ENCODE results near the gene FTO. TPM values are rescaled to one million over a fixed set of nuclear protein-coding genes. Genes with fewer than 3 reads are reported as not detected.

The FTO gene
- total RNA-seq, 1 donor = 45.2 TPM

- Histone ChIP-seq H3K4me3 (ENCODE audit: low read length) (no peak overlapping the region), H3K27me3 (ENCODE audit: insufficient read depth, low read length) (no peaks in the 10 kb centered on the region), H3K9me3 (ENCODE audit: low read depth, low read length) (no peaks in the 10 kb centered on the region), H3K4me1 (ENCODE audit: insufficient read depth, low read length) (no peaks in the 10 kb centered on the region)
Measured at GRCh38 chr16:54048586-54049495, 344.9 kb downstream of the FTO start.

- no peak overlapping the region for H3K4me3 ChIP-seq (ENCODE audit: low read length)
- H3K9me3 ChIP-seq (ENCODE audit: low read depth, low read length) = no peaks in the 10 kb centered on the region
- no peaks in the 10 kb centered on the region for H3K27me3 ChIP-seq (ENCODE audit: insufficient read depth, low read length)
- no peaks in the 10 kb centered on the region for H3K4me1 ChIP-seq (ENCODE audit: insufficient read depth, low read length)
Measured at GRCh38 chr16:54049591-54050458, 345.9 kb downstream of the FTO start.

GRCh38 chr16:54050459-54051210 is 346.7 kb downstream of the FTO start:
- H3K27me3 ChIP-seq (ENCODE audit: insufficient read depth, low read length) = no peaks in the 10 kb centered on the region
- H3K4me3 ChIP-seq (ENCODE audit: low read length) = no peak overlapping the region
- H3K4me1 ChIP-seq (ENCODE audit: insufficient read depth, low read length) = no peaks in the 10 kb centered on the region
- no peaks in the 10 kb centered on the region for H3K9me3 ChIP-seq (ENCODE audit: low read depth, low read length)

- no peak overlapping the region for H3K4me3 ChIP-seq (ENCODE audit: low read length)
- no peaks in the 10 kb centered on the region for H3K9me3 ChIP-seq (ENCODE audit: low read depth, low read length)
- no peaks in the 10 kb centered on the region for H3K27me3 ChIP-seq (ENCODE audit: insufficient read depth, low read length)
- no peaks in the 10 kb centered on the region for H3K4me1 ChIP-seq (ENCODE audit: insufficient read depth, low read length)
Measured at GRCh38 chr16:54051821-54052220, 347.9 kb downstream of the FTO start.

GRCh38 chr16:54052271-54052670 is 348.3 kb downstream of the FTO start:
- Histone ChIP-seq H3K4me1 (ENCODE audit: insufficient read depth, low read length) (no peaks in the 10 kb centered on the region), H3K27me3 (ENCODE audit: insufficient read depth, low read length) (no peaks in the 10 kb centered on the region), H3K9me3 (ENCODE audit: low read depth, low read length) (no peaks in the 10 kb centered on the region), H3K4me3 (ENCODE audit: low read length) (no peak overlapping the region)

- no peaks in the 10 kb centered on the region for H3K9me3 ChIP-seq (ENCODE audit: low read depth, low read length)
- H3K4me1 ChIP-seq (ENCODE audit: insufficient read depth, low read length) = no peaks in the 10 kb centered on the region
- H3K4me3 ChIP-seq (ENCODE audit: low read length) = no peak overlapping the region
- no peaks in the 10 kb centered on the region for H3K27me3 ChIP-seq (ENCODE audit: insufficient read depth, low read length)
Measured at GRCh38 chr16:54053891-54054820, 350.2 kb downstream of the FTO start.

- Histone ChIP-seq H3K9me3 (ENCODE audit: low read depth, low read length) (no peaks in the 10 kb centered on the region), H3K4me1 (ENCODE audit: insufficient read depth, low read length) (no peaks in the 10 kb centered on the region), H3K4me3 (ENCODE audit: low read length) (no peak overlapping the region), H3K27me3 (ENCODE audit: insufficient read depth, low read length) (no peaks in the 10 kb centered on the region)
Measured at GRCh38 chr16:54055191-54055590, 351.2 kb downstream of the FTO start.

- no peaks in the 10 kb centered on the region for H3K9me3 ChIP-seq (ENCODE audit: low read depth, low read length)
- H3K4me3 ChIP-seq (ENCODE audit: low read length) = no peak overlapping the region
- H3K27me3 ChIP-seq (ENCODE audit: insufficient read depth, low read length) = no peaks in the 10 kb centered on the region
- no peaks in the 10 kb centered on the region for H3K4me1 ChIP-seq (ENCODE audit: insufficient read depth, low read length)
Measured at GRCh38 chr16:54055864-54056263, 351.9 kb downstream of the FTO start.

GRCh38 chr16:54056921-54057320 is 353.0 kb downstream of the FTO start:
- no peaks in the 10 kb centered on the region for H3K27me3 ChIP-seq (ENCODE audit: insufficient read depth, low read length)
- no peaks in the 10 kb centered on the region for H3K9me3 ChIP-seq (ENCODE audit: low read depth, low read length)
- H3K4me1 ChIP-seq (ENCODE audit: insufficient read depth, low read length) = no peaks in the 10 kb centered on the region
- no peak overlapping the region for H3K4me3 ChIP-seq (ENCODE audit: low read length)

- H3K9me3 ChIP-seq (ENCODE audit: low read depth, low read length) = no peaks in the 10 kb centered on the region
- no peaks in the 10 kb centered on the region for H3K27me3 ChIP-seq (ENCODE audit: insufficient read depth, low read length)
- no peaks in the 10 kb centered on the region for H3K4me1 ChIP-seq (ENCODE audit: insufficient read depth, low read length)
- H3K4me3 ChIP-seq (ENCODE audit: low read length) = no peak overlapping the region
Measured at GRCh38 chr16:54059319-54059718, 355.4 kb downstream of the FTO start.

GRCh38 chr16:54060599-54061421 is 356.9 kb downstream of the FTO start:
- H3K4me1 ChIP-seq (ENCODE audit: insufficient read depth, low read length) = no peaks in the 10 kb centered on the region
- no peaks in the 10 kb centered on the region for H3K9me3 ChIP-seq (ENCODE audit: low read depth, low read length)
- no peak overlapping the region for H3K4me3 ChIP-seq (ENCODE audit: low read length)
- no peaks in the 10 kb centered on the region for H3K27me3 ChIP-seq (ENCODE audit: insufficient read depth, low read length)

GRCh38 chr16:54061454-54061853 is 357.5 kb downstream of the FTO start:
- Histone ChIP-seq H3K4me1 (ENCODE audit: insufficient read depth, low read length) (no peaks in the 10 kb centered on the region), H3K9me3 (ENCODE audit: low read depth, low read length) (no peaks in the 10 kb centered on the region), H3K4me3 (ENCODE audit: low read length) (no peak overlapping the region), H3K27me3 (ENCODE audit: insufficient read depth, low read length) (no peaks in the 10 kb centered on the region)
